HepG2 (cell line): ENCODE results near the gene SDK2.

ENCODE experiments used
- LCORL ChIP-seq, 2 experiments: fragments of 450-650 bp in 1 of 2; sonication (generic) in 1 of 2; formaldehyde crosslinking in 1 of 2; IDR thresholded peaks; 2 replicates each; pipeline versions ENCODE4 v1.5.0 to v1.6.1; 2017 to 2020; ENCODE audit warnings: antibody characterized with exemption in 1 of 2, missing genetic modification reagents in 1 of 2
- ZNF777 ChIP-seq: sonication (generic); formaldehyde crosslinking; IDR thresholded peaks from 2 replicates; pipeline ENCODE4 v1.4.0; 2020; ENCODE audit warnings: missing genetic modification reagents

DNA sequence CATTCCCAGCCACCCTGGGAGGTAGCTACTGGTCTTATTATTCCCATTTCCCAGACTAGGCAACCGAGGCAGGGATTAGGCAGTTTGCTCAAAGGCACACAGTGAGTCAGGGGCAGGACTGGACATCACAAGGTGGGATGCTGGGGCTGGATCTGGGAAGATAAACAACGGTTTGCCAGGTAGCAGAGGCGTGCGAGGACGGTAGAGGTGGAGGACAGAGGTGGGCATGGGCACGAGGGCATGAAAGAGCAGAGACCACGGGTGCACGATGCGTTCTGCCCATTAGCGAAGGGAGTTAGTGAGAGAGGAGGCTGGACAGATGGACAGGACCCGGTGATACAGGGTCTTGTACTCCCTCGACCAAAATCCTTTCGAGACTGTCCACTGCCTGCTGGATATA, 148.0 kb downstream of the SDK2 start:
- TF ChIP-seq ZNF777 (CRISPR knock-in tag) (no peak), LCORL (IDR thresholded peaks at IDR 0.05) (no peak), LCORL (CRISPR knock-in tag; IDR thresholded peaks at IDR 0.05) (no peak)
